ENCODE results near the gene API5. TPM values are rescaled to one million over a fixed set of nuclear protein-coding genes. Genes with fewer than 3 reads are reported as not detected.
A peak's percentile ranks its signal among the peaks of the same experiment; 100 is the strongest.

API5 gene
- 100 to 1,000 TPM in 1 of 2 donors, 10 to 100 TPM in 1; 48.9 to 133 TPM for total RNA-seq

DNA sequence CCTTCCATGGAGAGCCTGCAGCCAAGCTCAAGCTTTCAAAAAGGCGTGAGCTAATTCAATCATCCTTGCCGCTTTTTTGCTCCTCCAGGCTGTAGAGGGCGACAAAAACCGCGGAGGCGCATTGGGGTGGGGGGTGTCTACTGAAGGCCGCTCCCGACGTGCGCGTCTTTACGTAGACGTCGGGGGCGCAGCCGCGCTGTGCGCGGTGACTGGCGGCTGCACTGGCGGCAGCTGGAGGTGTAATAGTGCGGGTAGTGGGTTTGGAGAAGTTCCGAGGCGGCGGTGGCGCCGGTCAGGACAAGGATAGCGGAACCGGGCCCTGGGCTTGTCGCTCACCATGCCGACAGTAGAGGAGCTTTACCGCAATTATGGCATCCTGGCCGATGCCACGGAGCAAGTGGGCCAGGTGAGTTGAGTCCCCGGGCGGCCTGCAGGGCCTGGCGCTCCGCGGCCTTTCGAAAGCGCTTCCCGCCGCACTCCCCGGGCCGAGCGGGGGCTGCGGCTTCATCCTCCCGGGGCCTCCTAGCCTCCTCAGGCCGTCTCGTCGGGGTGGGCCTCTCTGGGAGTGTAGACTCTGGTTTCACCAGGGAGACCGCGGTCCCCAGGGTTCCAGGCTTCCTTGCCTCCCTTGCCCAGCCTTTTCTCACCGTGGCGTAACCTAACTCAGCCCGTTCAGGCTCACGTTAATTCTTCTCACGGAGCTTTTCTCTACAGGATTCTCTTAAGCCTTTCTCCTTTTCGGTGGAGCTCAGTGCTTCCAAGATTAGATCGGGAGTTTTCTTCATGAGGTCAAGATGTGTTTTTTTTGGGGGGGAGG is at the start of gene API5:
Gene API5, plus strand, starts transcription at position 206 of the 817 bp plus-strand sequence. Its CDS starts 132 bp downstream, at position 338.
- H3K9me3 ChIP-seq, result no peaks in the 10 kb centered on the region
- H3K36me3 ChIP-seq, result no peaks in the 10 kb centered on the region
- H3K4me1 ChIP-seq (ENCODE audit: control insufficient read depth in 1 of 2, low read depth in 2 of 2), result peaks cover 16 to 25% of the 10 kb centered on the region in 2 donors
- H3K4me3 ChIP-seq, result peak within 1 kb of the TSS; percentile 93
- H3K27ac ChIP-seq, result peak within 1 kb of the TSS; percentile 82 to 84
- TF ChIP-seq, protein P1, sequence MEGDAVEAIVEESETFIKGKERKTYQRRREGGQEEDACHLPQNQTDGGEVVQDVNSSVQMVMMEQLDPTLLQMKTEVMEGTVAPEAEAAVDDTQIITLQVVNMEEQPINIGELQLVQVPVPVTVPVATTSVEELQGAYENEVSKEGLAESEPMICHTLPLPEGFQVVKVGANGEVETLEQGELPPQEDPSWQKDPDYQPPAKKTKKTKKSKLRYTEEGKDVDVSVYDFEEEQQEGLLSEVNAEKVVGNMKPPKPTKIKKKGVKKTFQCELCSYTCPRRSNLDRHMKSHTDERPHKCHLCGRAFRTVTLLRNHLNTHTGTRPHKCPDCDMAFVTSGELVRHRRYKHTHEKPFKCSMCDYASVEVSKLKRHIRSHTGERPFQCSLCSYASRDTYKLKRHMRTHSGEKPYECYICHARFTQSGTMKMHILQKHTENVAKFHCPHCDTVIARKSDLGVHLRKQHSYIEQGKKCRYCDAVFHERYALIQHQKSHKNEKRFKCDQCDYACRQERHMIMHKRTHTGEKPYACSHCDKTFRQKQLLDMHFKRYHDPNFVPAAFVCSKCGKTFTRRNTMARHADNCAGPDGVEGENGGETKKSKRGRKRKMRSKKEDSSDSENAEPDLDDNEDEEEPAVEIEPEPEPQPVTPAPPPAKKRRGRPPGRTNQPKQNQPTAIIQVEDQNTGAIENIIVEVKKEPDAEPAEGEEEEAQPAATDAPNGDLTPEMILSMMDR (IDR thresholded peaks at IDR 0.05), result peak; percentile 67
- ATAC-seq (ENCODE audit: insufficient number of reproducible peaks, low FRiP score, low read depth), result peak; percentile 89
- no peaks in the 10 kb centered on the region for H3K27me3 ChIP-seq (replicated peaks; ENCODE audit: insufficient read depth)
- peak; percentile 55 for DNase-seq (ENCODE audit: low spot score)

DNA sequence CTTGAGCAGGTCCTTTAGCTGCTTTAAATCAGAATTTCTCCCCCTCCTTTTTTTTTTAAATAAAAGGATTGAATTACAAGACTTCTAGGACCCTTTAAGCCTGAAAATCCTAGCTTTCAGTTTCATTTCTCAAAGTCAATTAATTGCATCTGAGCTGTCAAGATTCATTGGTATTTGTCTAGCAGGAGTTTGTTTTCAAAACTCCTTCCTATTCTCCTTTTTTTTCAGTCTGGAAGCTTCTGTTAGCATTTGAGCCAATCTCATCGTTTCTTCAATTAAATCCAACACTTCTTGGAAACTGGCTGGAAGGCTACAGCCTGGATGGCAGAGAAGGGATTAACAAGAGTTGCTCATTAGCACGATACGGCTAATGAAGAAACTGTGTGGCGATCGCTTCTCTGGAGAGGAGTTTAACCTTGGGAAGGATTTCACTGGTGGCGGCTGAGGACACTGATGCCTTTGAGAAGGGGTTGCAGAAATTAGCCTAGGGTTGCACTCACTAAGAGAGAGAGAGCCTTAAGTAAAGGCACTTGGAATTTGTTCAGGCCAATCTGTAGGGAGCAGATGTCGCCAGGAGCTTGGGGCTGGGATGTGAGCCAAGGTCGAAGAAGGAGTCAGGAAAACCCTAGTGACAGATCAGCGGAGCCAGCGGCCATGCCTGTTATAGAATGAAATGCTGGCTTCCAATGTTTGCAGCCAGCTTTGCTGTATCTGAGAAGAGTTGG is 43.8 kb upstream of the API5 start:
- no peak overlapping the region for H3K4me3 ChIP-seq
- ATAC-seq (ENCODE audit: insufficient number of reproducible peaks, low FRiP score, low read depth), result no peak
- no peaks in the 10 kb centered on the region for H3K36me3 ChIP-seq
- no peak for DNase-seq (ENCODE audit: low spot score)
- TF ChIP-seq, protein P1 (IDR thresholded peaks at IDR 0.05), result no peak
- H3K27ac ChIP-seq, result no peak overlapping the region
- H3K9me3 ChIP-seq, result no peaks in the 10 kb centered on the region
- H3K4me1 ChIP-seq (ENCODE audit: control insufficient read depth in 1 of 2, low read depth in 2 of 2), result no peaks in the 10 kb centered on the region
- H3K27me3 ChIP-seq (replicated peaks; ENCODE audit: insufficient read depth), result no peaks in the 10 kb centered on the region

DNA sequence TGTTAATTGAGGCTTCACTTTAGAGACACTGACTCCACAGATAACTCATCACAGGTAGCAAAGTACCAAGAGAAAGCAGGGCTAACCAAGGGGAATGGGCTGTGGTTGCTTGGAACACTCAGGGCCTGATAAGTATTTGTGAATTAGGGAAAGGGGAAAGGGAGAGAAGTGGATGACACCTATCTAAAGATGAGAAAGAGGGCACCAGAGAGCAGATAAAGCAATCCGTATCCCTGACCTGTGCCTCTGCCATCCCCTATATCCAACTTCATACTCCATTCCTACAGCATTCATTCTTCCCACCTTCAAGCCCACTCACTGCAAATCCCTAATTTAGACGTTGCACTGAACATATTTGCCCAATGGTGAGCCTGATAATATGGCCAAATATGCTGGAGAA is 43.0 kb upstream of the API5 start:
- H3K27me3 ChIP-seq (replicated peaks; ENCODE audit: insufficient read depth), result no peaks in the 10 kb centered on the region
- no peaks in the 10 kb centered on the region for H3K4me1 ChIP-seq (ENCODE audit: control insufficient read depth in 1 of 2, low read depth in 2 of 2)
- ATAC-seq (ENCODE audit: insufficient number of reproducible peaks, low FRiP score, low read depth), result no peak
- no peaks in the 10 kb centered on the region for H3K9me3 ChIP-seq
- no peak overlapping the region for H3K4me3 ChIP-seq
- H3K27ac ChIP-seq, result no peak overlapping the region
- H3K36me3 ChIP-seq, result no peaks in the 10 kb centered on the region
- TF ChIP-seq, protein P1 (IDR thresholded peaks at IDR 0.05), result no peak
- DNase-seq (ENCODE audit: low spot score), result no peak

DNA sequence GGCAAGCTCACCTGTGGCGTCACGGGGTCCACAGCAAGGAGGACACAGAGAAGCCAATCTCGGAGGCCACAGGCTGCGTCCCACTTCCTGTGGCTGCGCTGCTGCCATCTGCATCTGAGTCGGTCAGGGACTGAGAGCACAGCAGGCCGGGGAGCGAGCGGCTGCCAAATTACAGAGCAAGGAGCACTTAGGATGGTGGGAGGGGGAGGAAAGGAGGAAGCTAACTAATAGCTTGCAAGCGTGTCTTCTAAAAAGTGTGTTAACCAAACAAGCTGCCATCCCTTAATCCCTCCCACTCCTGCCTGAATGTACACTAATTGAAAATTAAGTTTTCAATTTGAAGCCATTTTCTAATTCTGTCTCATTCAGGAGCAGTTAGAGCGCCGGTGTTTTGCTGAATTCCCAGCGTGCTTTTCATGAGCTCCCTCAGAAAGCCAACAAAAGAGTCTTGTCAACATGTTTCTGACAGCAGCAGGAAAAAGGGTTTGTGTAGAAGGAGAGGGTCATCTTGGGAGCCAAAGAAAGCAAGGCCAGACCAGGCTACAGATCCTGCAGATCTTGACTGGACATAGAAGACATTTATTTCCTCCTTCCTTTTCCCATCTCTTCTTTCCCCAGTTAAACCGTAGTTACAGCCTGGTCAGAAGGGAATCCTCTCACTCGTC is 42.4 kb upstream of the API5 start:
- TF ChIP-seq, protein P1 (IDR thresholded peaks at IDR 0.05), result no peak
- H3K9me3 ChIP-seq, result no peaks in the 10 kb centered on the region
- ATAC-seq (ENCODE audit: insufficient number of reproducible peaks, low FRiP score, low read depth), result no peak

DNA sequence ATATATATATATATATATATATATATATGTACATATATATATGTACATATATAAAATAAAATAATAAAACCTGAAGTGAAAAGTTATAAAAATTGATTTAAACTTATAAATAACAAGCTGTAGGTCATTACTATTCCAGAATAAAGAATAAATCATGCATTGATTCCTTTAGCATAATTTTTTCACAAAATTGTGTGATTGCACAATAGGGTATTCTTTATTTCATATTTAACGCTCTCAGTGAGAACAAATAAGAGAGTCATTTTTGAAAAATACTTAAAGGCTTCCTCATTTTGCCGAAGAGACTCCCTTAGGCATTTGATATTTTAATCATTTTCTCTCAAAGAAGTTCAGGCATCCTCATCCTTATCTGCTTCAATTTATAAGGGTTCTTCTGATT is 41.3 kb upstream of the API5 start:
- Histone ChIP-seq H3K4me3 (no peak overlapping the region), H3K27ac (no peak overlapping the region), H3K9me3 (no peaks in the 10 kb centered on the region), H3K27me3 (replicated peaks; ENCODE audit: insufficient read depth) (no peaks in the 10 kb centered on the region), H3K4me1 (ENCODE audit: control insufficient read depth in 1 of 2, low read depth in 2 of 2) (no peaks in the 10 kb centered on the region), H3K36me3 (no peaks in the 10 kb centered on the region)
- no peak for ATAC-seq (ENCODE audit: insufficient number of reproducible peaks, low FRiP score, low read depth)
- DNase-seq (ENCODE audit: low spot score), result no peak
- TF ChIP-seq, protein P1 (IDR thresholded peaks at IDR 0.05), result no peak

More for the DNA sequence above, 42.4 kb upstream of the API5 start:
- H3K4me3 ChIP-seq, result no peak overlapping the region
- no peaks in the 10 kb centered on the region for H3K4me1 ChIP-seq (ENCODE audit: control insufficient read depth in 1 of 2, low read depth in 2 of 2)
- H3K27ac ChIP-seq, result no peak overlapping the region
- no peaks in the 10 kb centered on the region for H3K27me3 ChIP-seq (replicated peaks; ENCODE audit: insufficient read depth)
- no peaks in the 10 kb centered on the region for H3K36me3 ChIP-seq
- DNase-seq (ENCODE audit: low spot score), result no peak

Data from thoracic aorta (tissue), 2 donors.